H9 (cell line): ENCODE measurements around the gene PREX1. TPM values are rescaled to one million over a fixed set of nuclear protein-coding genes. Genes with fewer than 3 reads are reported as not detected.

Experiments used
- DNase-seq: peaks from one replicate; pipeline ENCODE4 v3.0.0-alpha.2; 2017
- H2AFZ ChIP-seq: one replicate; pipeline ENCODE4 v1.6.1; 2013; ENCODE audit warnings: mild to moderate bottlenecking, low read length, control low read depth, moderate library complexity
- H2AK5ac ChIP-seq: 2 replicates; pipeline ENCODE4 v1.6.1; 2013; ENCODE audit warnings: low read length, control low read depth, mixed read lengths; ENCODE audit not compliant: insufficient read length
- H2BK120ac ChIP-seq: one replicate; pipeline ENCODE4 v1.6.1; 2013; ENCODE audit warnings: low read depth, mild to moderate bottlenecking, low read length, control low read depth, inconsistent platforms; ENCODE audit not compliant: poor library complexity, severe bottlenecking
- H2BK12ac ChIP-seq: 2 replicates; pipeline ENCODE4 v1.6.1; 2013; ENCODE audit warnings: low read length, control low read depth, mixed read lengths, low read depth; ENCODE audit not compliant: insufficient read length
- H2BK15ac ChIP-seq: 2 replicates; pipeline ENCODE4 v1.6.1; 2013; ENCODE audit warnings: low read depth, low read length, control low read depth
- H2BK20ac ChIP-seq: one replicate; pipeline ENCODE4 v1.6.1; 2013; ENCODE audit warnings: low read depth, mild to moderate bottlenecking, low read length, control low read depth, inconsistent platforms; ENCODE audit not compliant: poor library complexity, severe bottlenecking
- H2BK5ac ChIP-seq: 2 replicates; pipeline ENCODE4 v1.6.1; 2013; ENCODE audit warnings: low read length, control low read depth, mixed read lengths; ENCODE audit not compliant: insufficient read length
- H3K14ac ChIP-seq: 2 replicates; pipeline ENCODE4 v1.6.1; 2013; ENCODE audit warnings: low read length, control low read depth; ENCODE audit not compliant: insufficient read depth
- H3K18ac ChIP-seq: 2 replicates; pipeline ENCODE4 v1.6.1; 2013; ENCODE audit warnings: low read depth, mild to moderate bottlenecking, mixed read lengths, low read length, control low read depth; ENCODE audit not compliant: insufficient read length
- H3K23ac ChIP-seq: 2 replicates; pipeline ENCODE4 v1.6.1; 2013; ENCODE audit warnings: low read length, control low read depth, mixed read lengths, low read depth; ENCODE audit not compliant: insufficient read length
- H3K23me2 ChIP-seq: 2 replicates; pipeline ENCODE4 v1.6.1; 2013; ENCODE audit warnings: low read depth, mild to moderate bottlenecking, mixed read lengths, low read length, control low read depth; ENCODE audit not compliant: insufficient read length, poor library complexity, severe bottlenecking
- H3K27ac ChIP-seq: 2 replicates; pipeline ENCODE4 v1.5.1; 2013; ENCODE audit warnings: low read length, control low read depth, mixed read lengths, low read depth; ENCODE audit not compliant: insufficient read length
- H3K27me3 ChIP-seq: 2 replicates; pipeline ENCODE4 v1.6.1; 2013; ENCODE audit warnings: low read length, control low read depth, inconsistent platforms; ENCODE audit not compliant: insufficient read depth
- H3K4ac ChIP-seq: 2 replicates; pipeline ENCODE4 v1.6.1; 2013; ENCODE audit warnings: low read depth, mild to moderate bottlenecking, control low read depth, inconsistent platforms, low read length, moderate library complexity
- H3K4me1 ChIP-seq: 2 replicates; pipeline ENCODE4 v1.6.1; 2013; ENCODE audit warnings: low read length, control low read depth, inconsistent platforms; ENCODE audit not compliant: insufficient read depth
- H3K4me2 ChIP-seq: 2 replicates; pipeline ENCODE4 v1.6.1; 2013; ENCODE audit warnings: low read length, control low read depth, mixed read lengths; ENCODE audit not compliant: insufficient read length, insufficient read depth
- H3K56ac ChIP-seq: 2 replicates; pipeline ENCODE4 v1.6.1; 2013; ENCODE audit warnings: low read depth, mild to moderate bottlenecking, mixed read lengths, low read length, control low read depth; ENCODE audit not compliant: insufficient read length
- H3K79me1 ChIP-seq: 2 replicates; pipeline ENCODE4 v1.6.1; 2013; ENCODE audit warnings: low read depth, mild to moderate bottlenecking, moderate library complexity, low read length, control low read depth, inconsistent platforms; ENCODE audit not compliant: insufficient read depth, poor library complexity, severe bottlenecking
- H3K79me2 ChIP-seq: 2 replicates; pipeline ENCODE4 v1.6.1; 2013; ENCODE audit warnings: low read length, control low read depth, inconsistent platforms; ENCODE audit not compliant: insufficient read depth
- H3K9ac ChIP-seq: 2 replicates; pipeline ENCODE4 v1.6.1; 2013; ENCODE audit warnings: low read length, control low read depth, mixed read lengths; ENCODE audit not compliant: insufficient read length; ENCODE audit errors: extremely low read depth
- H3K9me3 ChIP-seq: one replicate; pipeline ENCODE4 v1.6.1; 2013; ENCODE audit warnings: low read depth, low read length, inconsistent platforms; ENCODE audit not compliant: control insufficient read depth
- H3T11ph ChIP-seq: one replicate; pipeline ENCODE4 v1.6.1; 2013; ENCODE audit warnings: mild to moderate bottlenecking, low read length, control low read depth, inconsistent platforms
- H4K20me1 ChIP-seq: one replicate; pipeline ENCODE4 v1.6.1; 2013; ENCODE audit not compliant: control insufficient read depth, insufficient read length, insufficient read depth
- H4K5ac ChIP-seq: 2 replicates; pipeline ENCODE4 v1.6.1; 2013; ENCODE audit warnings: low read depth, mild to moderate bottlenecking, mixed read lengths, low read length, control low read depth; ENCODE audit not compliant: insufficient read length
- H4K8ac ChIP-seq: replicated peaks from 2 replicates; pipeline ENCODE4 v1.6.1; 2013; ENCODE audit warnings: low read length, control low read depth, mixed read lengths, low read depth; ENCODE audit not compliant: insufficient read length
- H4K91ac ChIP-seq: 2 replicates; pipeline ENCODE4 v1.6.1; 2013; ENCODE audit warnings: low read depth, mild to moderate bottlenecking, moderate library complexity, mixed read lengths, low read length, control low read depth; ENCODE audit not compliant: insufficient read length
- H3K27ac Mint-ChIP-seq, 3 experiments: 2 replicates in 2 of 3; 3 replicates in 1 of 3; pipeline ENCODE4 v1.8.0; 2020 to 2021; ENCODE audit warnings: mixed read lengths in 3 of 3, mild to moderate bottlenecking in 1 of 3, moderate library complexity in 1 of 3
- H3K27me3 Mint-ChIP-seq: 2 replicates; pipeline ENCODE4 v1.8.0; 2021; ENCODE audit warnings: low read depth, mild to moderate bottlenecking, moderate library complexity, mixed read lengths
- H3K36me3 Mint-ChIP-seq, 3 experiments: 2 replicates in 2 of 3; 3 replicates in 1 of 3; pipeline ENCODE4 v1.8.0; 2020 to 2021; ENCODE audit warnings: low read depth in 3 of 3, mixed read lengths in 3 of 3; ENCODE audit not compliant: insufficient read depth in 1 of 3
- H3K4me1 Mint-ChIP-seq, 2 experiments: 2 replicates each; pipeline ENCODE4 v1.8.0; 2020; ENCODE audit warnings: mixed read lengths in 2 of 2
- H3K4me3 Mint-ChIP-seq, 2 experiments: 2 replicates in 1 of 2; 3 replicates in 1 of 2; pipeline ENCODE4 v1.8.0; 2020 to 2021; ENCODE audit warnings: mild to moderate bottlenecking in 2 of 2, mixed read lengths in 2 of 2, moderate library complexity in 1 of 2
- H3K9me3 Mint-ChIP-seq, 2 experiments: 2 replicates in 1 of 2; 3 replicates in 1 of 2; pipeline ENCODE4 v1.8.0; 2020; ENCODE audit warnings: mild to moderate bottlenecking in 2 of 2, mixed read lengths in 2 of 2, moderate library complexity in 1 of 2
- WGBS: extraction: QIAGEN DNeasy Blood & Tissue Kit; methylation state at CpG from one replicate; pipeline ENCODE4 v1.1.7; 2013; ENCODE audit warnings: missing lambda C conversion rate, low lambda C conversion rate, mixed read lengths; ENCODE audit not compliant: insufficient read length; ENCODE audit errors: extremely low coverage; 5-methylcytosine and 5-hydroxymethylcytosine counted together
- total RNA-seq: library from RNA; stranded (reverse); gene quantifications from 2 replicates; pipeline ENCODE4 v1.2.1, GENCODE V29; 2021
- TF ChIP-seq, protein P1 (sequence below): fragments of 200-600 bp; sonication (generic); conservative IDR thresholded peaks from 3 replicates; pipeline ENCODE4 v1.8.0; 2021; ENCODE audit warnings: antibody characterized with exemption, mild to moderate bottlenecking

Gene PREX1
- total RNA-seq, 1 experiment from 2014 or later: 6.6 TPM

DNA sequence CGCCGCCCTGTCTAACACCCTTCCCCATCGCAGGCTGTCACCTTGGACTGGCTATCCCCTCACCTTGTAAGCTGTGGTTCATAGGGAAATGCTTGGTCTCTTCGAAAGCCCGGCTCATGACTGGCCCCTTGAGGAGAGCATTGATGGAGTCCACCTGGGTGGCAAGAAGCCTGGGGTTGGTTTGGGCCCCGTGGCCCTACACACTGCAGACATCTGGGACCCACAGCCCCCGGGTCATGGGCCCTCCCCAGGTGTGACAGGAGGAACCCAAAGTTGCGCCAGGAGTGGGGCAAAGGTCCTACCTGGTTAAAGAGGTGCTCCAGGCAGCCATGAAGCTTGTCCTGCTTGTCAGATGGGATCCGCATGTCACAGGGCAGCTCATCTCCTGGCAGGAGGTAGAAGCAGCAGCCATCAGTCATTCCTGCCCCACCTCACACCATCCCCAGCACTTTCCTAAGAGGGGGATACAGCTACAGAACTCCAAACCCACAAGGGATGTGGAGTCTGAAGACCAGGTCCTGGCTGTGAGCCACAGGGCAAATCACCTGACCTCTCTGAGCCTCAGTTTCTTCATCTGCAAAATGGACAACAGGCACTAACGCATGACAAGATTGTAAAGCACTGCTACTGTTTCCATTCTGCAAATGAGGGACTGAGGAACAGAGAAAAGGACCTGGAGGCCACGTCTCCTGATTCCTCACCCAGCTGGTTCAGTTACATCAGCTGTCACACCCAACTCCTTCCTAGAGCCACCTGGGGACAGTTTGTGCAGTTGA is 185.5 kb downstream of the PREX1 start:
- no peak overlapping the region for H4K91ac ChIP-seq
- H3K36me3 Mint-ChIP-seq: peaks cover 4 to 13% (median 8%) of the 10 kb centered on the region in 3 experiments; a peak in 6 of 7 replicates
- H3K27ac Mint-ChIP-seq: no peak overlapping the region
- no peak overlapping the region for H2BK120ac ChIP-seq
- no peak overlapping the region for H3T11ph ChIP-seq
- no peaks in the 10 kb centered on the region for H3K79me2 ChIP-seq
- H3K27me3 Mint-ChIP-seq: no peaks in the 10 kb centered on the region
- H3K23me2 ChIP-seq: no peaks in the 10 kb centered on the region
- H2AK5ac ChIP-seq: no peak overlapping the region
- TF ChIP-seq, protein P1, sequence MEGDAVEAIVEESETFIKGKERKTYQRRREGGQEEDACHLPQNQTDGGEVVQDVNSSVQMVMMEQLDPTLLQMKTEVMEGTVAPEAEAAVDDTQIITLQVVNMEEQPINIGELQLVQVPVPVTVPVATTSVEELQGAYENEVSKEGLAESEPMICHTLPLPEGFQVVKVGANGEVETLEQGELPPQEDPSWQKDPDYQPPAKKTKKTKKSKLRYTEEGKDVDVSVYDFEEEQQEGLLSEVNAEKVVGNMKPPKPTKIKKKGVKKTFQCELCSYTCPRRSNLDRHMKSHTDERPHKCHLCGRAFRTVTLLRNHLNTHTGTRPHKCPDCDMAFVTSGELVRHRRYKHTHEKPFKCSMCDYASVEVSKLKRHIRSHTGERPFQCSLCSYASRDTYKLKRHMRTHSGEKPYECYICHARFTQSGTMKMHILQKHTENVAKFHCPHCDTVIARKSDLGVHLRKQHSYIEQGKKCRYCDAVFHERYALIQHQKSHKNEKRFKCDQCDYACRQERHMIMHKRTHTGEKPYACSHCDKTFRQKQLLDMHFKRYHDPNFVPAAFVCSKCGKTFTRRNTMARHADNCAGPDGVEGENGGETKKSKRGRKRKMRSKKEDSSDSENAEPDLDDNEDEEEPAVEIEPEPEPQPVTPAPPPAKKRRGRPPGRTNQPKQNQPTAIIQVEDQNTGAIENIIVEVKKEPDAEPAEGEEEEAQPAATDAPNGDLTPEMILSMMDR: no peak
- no peak overlapping the region for H2AFZ ChIP-seq
- no peaks in the 10 kb centered on the region for H3K4me1 Mint-ChIP-seq
- no peak overlapping the region for H2BK5ac ChIP-seq
- H3K4me3 Mint-ChIP-seq: no peak overlapping the region
- H4K20me1 ChIP-seq: no peaks in the 10 kb centered on the region
- H3K9me3 ChIP-seq: no peaks in the 10 kb centered on the region
- H3K4ac ChIP-seq: no peak overlapping the region
- no peaks in the 10 kb centered on the region for H3K27me3 ChIP-seq
- DNase-seq: no peak
- H2BK15ac ChIP-seq: no peak overlapping the region
- no CpG with 5 or more reads among the region's 11 CpGs for WGBS
- H3K18ac ChIP-seq: no peak overlapping the region
- H3K79me1 ChIP-seq: no peaks in the 10 kb centered on the region
- no peak overlapping the region for H2BK12ac ChIP-seq
- no peaks in the 10 kb centered on the region for H3K4me1 ChIP-seq
- no peak overlapping the region for H3K23ac ChIP-seq
- H3K9me3 Mint-ChIP-seq: no peaks in the 10 kb centered on the region
- H4K8ac ChIP-seq: no peak overlapping the region
- H3K14ac ChIP-seq: no peak overlapping the region
- no peak overlapping the region for H3K9ac ChIP-seq
- no peak overlapping the region for H3K56ac ChIP-seq
- no peak overlapping the region for H3K4me2 ChIP-seq
- no peak overlapping the region for H4K5ac ChIP-seq
- no peak overlapping the region for H2BK20ac ChIP-seq
- H3K27ac ChIP-seq: no peak overlapping the region
